ENCODE results near the gene KRT83. TPM values are rescaled to one million over a fixed set of nuclear protein-coding genes. Genes with fewer than 3 reads are reported as not detected.

KRT83 gene
- total RNA-seq, 1 experiment from 2014 or later = not detected

GRCh38 chr12:52312086-52312485, 9.1 kb downstream of the KRT83 start:
- no peak overlapping the region for H2BK12ac ChIP-seq (ENCODE audit: insufficient read length, low read depth, low read length)
- H4K91ac ChIP-seq (ENCODE audit: insufficient read length, low read depth, low read length) = no peak overlapping the region
- H4K8ac ChIP-seq (replicated peaks; ENCODE audit: insufficient read length, low read depth, low read length) = no peak overlapping the region
- no peaks in the 10 kb centered on the region for H3K9me3 ChIP-seq (ENCODE audit: control insufficient read depth, low read depth, low read length)
- no peaks in the 10 kb centered on the region for H4K20me1 ChIP-seq (ENCODE audit: control insufficient read depth, insufficient read depth, insufficient read length)
- H3K27me3 ChIP-seq (ENCODE audit: insufficient read depth, low read length) = peaks cover 10% of the 10 kb centered on the region; the same call in 1 of the 2 replicates
- Mint-ChIP-seq H3K27me3 (ENCODE audit: low read depth) (peaks cover 66% of the 10 kb centered on the region), H3K9me3 (no peaks in the 10 kb centered on the region), H3K4me3 (no peak overlapping the region), H3K27ac (no peak overlapping the region), H3K36me3 (ENCODE audit: insufficient read depth in 1 of 3, low read depth in 3 of 3) (no peaks in the 10 kb centered on the region), H3K4me1 (peaks cover 5 to 6% of the 10 kb centered on the region in 2 experiments)
- H2AFZ ChIP-seq (ENCODE audit: low read length) = no peak overlapping the region
- no peak overlapping the region for H2BK120ac ChIP-seq (ENCODE audit: low read depth, low read length, poor library complexity, severe bottlenecking)
- no peaks in the 10 kb centered on the region for H3K79me2 ChIP-seq (ENCODE audit: insufficient read depth, low read length)
- TF ChIP-seq CTCF (conservative IDR thresholded peaks at IDR 0.05) = no peak
- H2BK15ac ChIP-seq (ENCODE audit: low read depth, low read length) = no peak overlapping the region
- H3K9ac ChIP-seq (ENCODE audit: extremely low read depth, insufficient read length, low read length) = no peak overlapping the region
- no peak overlapping the region for H2AK5ac ChIP-seq (ENCODE audit: insufficient read length, low read length)
- no peak overlapping the region for H3K4me2 ChIP-seq (ENCODE audit: insufficient read depth, insufficient read length, low read length)
- no peak overlapping the region for H3T11ph ChIP-seq (ENCODE audit: low read length)
- no peak overlapping the region for H3K27ac ChIP-seq (ENCODE audit: insufficient read length, low read depth, low read length)
- WGBS (ENCODE audit: extremely low coverage, insufficient read length, low lambda C conversion rate) = no CpG with 5 or more reads among the region's 4 CpGs
- no peak overlapping the region for H3K4ac ChIP-seq (ENCODE audit: low read depth, low read length)
- no peak overlapping the region for H3K18ac ChIP-seq (ENCODE audit: insufficient read length, low read depth, low read length)
- no peak overlapping the region for H3K56ac ChIP-seq (ENCODE audit: insufficient read length, low read depth, low read length)
- no peaks in the 10 kb centered on the region for H3K4me1 ChIP-seq (ENCODE audit: insufficient read depth, low read length)
- no peaks in the 10 kb centered on the region for H3K79me1 ChIP-seq (ENCODE audit: insufficient read depth, low read depth, low read length, poor library complexity, severe bottlenecking)
- no peak overlapping the region for H2BK20ac ChIP-seq (ENCODE audit: low read depth, low read length, poor library complexity, severe bottlenecking)
- DNase-seq = peak; percentile 16
- no peak overlapping the region for H4K5ac ChIP-seq (ENCODE audit: insufficient read length, low read depth, low read length)
- no peak overlapping the region for H3K14ac ChIP-seq (ENCODE audit: insufficient read depth, low read length)
- H2BK5ac ChIP-seq (ENCODE audit: insufficient read length, low read length) = no peak overlapping the region
- no peak overlapping the region for H3K23ac ChIP-seq (ENCODE audit: insufficient read length, low read depth, low read length)
- peaks cover 9% of the 10 kb centered on the region for H3K23me2 ChIP-seq (ENCODE audit: insufficient read length, low read depth, low read length, poor library complexity, severe bottlenecking)
